H1 (cell line): ENCODE results near the gene GRK3. TPM values are rescaled to one million over a fixed set of nuclear protein-coding genes. Genes with fewer than 3 reads are reported as not detected.

Source experiments
- TCF12 ChIP-seq: IDR thresholded peaks from 2 replicates; pipeline ENCODE4 v1.6.1; 2011; ENCODE audit warnings: low read depth, mild to moderate bottlenecking, low read length
- polyA plus RNA-seq, 7 experiments: library from polyadenylated mRNA; depleted of rRNA in 3 of 7; stranded (reverse) in 5 of 7; unstranded in 2 of 7; fragments of >200 nt in 5 of 7; fragments of 200-250 nt in 2 of 7; gene quantifications; 1 replicate in 5 of 7; 2 replicates in 1 of 7; 4 replicates in 1 of 7; pipeline versions ENCODE4 v1.2.1 to v1.2.3, GENCODE V29; 2011 to 2013; ENCODE audit warnings: missing spikeins in 2 of 7, mixed read lengths in 2 of 7
- total RNA-seq: library from RNA; stranded (reverse); fragmentation: NEBNext Ultra II Directional; extraction: Animal tissue kit (Norgen Biotek cat#: 25700); gene quantifications from 2 replicates; pipeline ENCODE4 v1.2.1, GENCODE V29; 2021

GRK3 gene
- total and polyA plus RNA-seq, 2 of the 8 experiments (the other 6 are each of a cell fraction or from before 2014, with no cell fraction given): 7.5 to 35.3 TPM

- TF ChIP-seq TCF12: no peak
Measured at GRCh38 chr22:25694196-25694907, 129.9 kb downstream of the GRK3 start (continued).
